ENCODE results near the gene WHRN.
A peak's percentile ranks its signal among the peaks of the same experiment; 100 is the strongest.

The WHRN gene

DNA sequence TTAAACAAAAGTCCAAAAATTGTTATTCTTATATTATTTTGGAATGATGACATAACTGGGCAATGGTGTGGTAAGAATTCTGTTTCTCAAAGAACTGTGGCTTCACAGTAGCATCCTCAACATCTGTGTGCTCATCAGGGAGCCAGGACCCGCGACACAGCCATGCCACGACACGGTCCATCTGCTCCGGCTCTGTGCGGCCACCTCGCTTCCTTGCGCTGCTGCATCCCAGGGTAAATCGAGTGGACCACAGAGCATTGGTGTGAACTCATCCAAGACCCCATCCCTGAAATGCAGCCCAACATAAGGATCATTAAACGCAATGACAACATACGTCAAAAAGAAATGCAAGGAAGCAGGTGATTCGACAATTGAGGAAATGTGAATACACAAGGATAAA lies 15.3 kb downstream of the WHRN start:
- no peak for DNase-seq

GRCh38 chr9:114488398-114489129 lies 16.7 kb downstream of the WHRN start:
- no peak for DNase-seq

DNA sequence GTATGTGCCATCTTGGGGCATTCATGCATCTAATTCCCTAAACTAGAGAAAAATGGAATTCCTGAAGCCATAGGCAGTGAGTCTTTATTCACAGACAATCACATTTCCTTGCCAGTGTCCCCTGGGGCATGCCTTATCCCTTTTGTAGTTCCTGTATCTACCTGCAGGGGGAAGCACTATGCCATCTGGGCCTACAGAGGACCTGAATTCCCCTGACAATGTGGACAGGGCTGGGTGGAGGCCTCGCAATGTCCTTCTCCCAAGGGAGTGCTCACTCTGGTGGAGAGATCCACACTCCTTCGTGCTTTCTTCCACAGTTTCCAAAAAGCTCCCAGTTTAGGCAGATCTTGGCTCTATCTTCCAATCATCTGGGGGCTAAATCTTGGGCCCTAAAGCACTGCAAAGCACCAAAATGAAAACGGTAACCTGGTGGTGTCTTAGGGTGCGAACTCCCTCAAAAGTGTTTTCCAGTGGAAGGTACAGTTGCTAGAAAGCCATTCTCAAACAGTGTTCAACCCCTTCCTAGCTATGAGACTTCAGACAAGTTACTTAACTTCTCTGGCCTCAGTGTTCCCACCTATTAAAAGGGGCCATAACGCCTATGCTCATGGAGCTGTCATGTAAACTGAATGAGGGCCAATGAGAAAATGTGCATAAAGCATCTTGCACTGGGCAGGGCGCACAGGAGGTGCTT lies 17.5 kb downstream of the WHRN start:
- DNase-seq = peak; percentile 64

- no peak for DNase-seq
Measured at GRCh38 chr9:114486205-114486963, 18.9 kb downstream of the WHRN start.

DNA sequence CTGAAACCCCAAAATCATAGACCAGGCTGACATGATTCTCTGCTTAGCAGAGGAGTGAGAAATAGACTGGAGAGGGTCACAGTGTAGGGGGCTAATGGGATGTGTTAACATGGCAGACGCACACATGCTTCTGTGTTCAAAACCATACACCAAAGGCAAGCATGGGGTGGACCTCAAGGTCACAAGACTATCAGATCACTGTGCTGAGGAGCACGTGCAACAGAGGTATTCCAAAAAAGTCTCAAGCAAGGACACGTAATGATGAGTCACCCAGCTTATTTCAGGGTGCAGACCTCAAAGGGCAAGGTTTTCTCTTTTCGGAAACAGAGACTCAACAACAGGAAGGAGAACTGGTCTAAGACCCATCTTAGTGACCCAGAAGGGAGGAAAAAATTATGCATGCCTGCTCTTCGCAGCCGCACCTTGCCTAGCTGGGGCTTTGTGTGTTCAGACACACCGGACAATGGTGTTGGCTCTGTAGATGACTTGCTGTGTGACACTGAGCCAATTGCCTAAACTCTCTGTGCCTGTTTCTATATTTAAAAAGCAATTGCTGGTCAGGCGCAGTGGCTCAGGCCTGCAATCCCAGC lies 20.3 kb downstream of the WHRN start:
- no peak for DNase-seq

- no peak for DNase-seq
Measured at GRCh38 chr9:114484215-114484853, 20.9 kb downstream of the WHRN start.

DNA sequence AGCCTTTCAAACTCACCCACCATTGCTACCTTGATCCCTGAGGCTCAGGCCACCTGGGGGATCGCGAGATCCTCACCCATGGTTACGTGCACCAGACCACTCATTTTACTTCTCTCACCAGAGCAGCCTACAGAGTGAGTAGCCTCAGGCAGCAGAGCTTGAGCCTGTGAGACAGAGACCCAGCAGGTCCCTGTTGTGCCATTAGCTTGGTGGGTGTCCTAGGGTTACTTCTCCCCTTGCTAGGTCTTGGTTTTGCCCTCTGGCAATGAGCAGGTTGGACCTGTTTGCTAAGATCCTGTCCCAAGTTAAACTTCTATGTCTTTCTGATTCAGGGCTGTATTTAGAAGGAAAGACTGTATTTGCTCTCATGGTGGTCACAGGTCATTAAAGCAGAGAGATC lies 21.8 kb downstream of the WHRN start:
- DNase-seq = no peak

DNA sequence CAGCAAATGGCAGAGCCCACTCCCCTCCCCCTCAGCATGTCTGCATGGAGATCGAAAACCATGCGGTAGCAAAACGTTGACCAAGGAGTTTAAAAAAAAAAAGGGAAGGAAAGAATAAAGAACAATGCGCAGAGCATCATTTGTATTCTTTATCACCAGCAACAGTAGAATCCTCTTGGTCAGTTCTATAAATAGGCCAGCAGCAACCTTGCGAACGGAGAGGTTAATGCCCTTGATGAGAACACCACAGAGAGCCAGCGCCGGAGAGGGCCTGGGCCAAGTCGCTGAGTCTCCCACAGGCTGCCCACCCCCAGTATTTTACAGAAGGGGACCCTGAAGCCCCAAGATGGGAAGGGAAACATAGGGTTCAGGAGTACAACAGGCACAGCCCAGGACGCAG lies 22.7 kb downstream of the WHRN start:
- no peak for DNase-seq

DNA sequence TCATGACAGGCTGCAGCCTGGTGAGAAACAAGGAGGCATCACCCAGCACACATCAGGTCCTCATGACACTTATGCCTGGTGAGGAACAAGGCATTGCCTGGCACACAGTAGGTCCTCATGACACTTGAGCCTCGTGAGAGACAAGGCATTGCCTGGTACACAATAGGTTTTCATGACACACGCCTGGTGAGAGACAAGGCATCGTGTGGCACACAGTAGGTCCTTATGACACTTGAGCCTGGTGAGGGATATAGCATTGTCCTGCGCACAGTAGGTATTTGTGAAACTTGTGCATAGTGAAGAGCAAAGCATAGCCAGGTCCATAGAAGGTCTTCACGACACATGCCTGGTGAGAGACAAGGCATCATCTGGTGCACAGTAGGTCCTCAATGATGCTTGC lies 23.5 kb downstream of the WHRN start:
- no peak for DNase-seq

- DNase-seq = no peak
Measured at GRCh38 chr9:114480746-114481435, 24.4 kb downstream of the WHRN start.

DNA sequence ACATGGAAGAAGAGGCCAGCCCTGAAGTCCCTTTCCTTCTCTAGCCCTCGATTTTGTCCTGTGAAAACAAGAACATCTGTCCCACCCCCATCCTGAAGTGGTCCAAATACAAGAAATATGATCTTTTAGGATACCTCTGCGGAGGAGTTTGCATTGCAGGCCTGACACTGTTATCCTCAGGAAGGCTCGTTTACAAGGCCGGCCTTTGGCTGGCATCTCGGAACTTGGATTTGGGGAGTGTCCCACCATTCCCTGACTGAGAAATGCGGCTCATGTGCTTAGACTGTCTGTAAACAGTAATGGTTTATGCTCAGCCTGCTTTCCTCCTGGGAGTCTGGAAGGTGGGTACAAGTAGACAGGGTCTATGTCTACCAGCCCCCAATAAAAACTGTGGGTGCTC lies 26.4 kb downstream of the WHRN start:
- no peak for DNase-seq

- DNase-seq = no peak
Measured at GRCh38 chr9:114478459-114478858, 26.8 kb downstream of the WHRN start.

- DNase-seq = no peak
Measured at GRCh38 chr9:114477642-114478041, 27.6 kb downstream of the WHRN start.

GRCh38 chr9:114476891-114477469 lies 28.3 kb downstream of the WHRN start:
- DNase-seq = no peak

DNA sequence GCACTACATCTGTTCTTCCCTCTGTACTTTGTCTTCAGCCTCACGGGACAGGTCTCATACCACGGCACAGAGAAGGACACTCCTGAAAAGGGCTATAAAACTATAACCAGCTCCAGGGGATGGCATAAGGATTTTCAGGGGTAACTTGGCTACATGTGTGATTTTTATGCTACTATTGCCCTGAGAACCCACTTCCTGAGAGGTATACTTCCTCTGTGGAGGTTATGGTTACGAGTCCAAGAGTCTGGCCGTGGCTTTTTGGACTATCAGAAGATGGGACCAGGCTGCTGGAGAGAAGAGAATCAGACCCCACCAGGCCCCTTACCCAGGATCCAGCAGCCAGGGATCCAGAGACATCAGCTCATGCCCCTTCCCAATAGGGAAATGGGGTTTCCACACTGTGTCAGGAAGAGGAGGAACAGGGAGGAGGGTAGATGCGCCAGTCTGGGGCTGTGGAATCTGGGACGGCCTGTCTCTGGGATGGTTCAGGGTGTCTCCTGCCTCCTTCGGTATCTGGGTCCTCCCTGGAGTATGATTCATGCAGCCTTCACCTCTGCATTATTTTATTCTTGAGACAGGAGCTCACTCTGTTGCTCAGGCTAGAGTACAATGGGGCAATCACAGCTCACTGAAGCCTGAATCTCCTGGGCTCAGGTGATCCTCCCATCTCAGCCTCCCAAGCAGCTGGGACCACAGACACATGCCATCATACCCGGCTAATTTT lies 29.7 kb downstream of the WHRN start:
- no peak for DNase-seq

DNA sequence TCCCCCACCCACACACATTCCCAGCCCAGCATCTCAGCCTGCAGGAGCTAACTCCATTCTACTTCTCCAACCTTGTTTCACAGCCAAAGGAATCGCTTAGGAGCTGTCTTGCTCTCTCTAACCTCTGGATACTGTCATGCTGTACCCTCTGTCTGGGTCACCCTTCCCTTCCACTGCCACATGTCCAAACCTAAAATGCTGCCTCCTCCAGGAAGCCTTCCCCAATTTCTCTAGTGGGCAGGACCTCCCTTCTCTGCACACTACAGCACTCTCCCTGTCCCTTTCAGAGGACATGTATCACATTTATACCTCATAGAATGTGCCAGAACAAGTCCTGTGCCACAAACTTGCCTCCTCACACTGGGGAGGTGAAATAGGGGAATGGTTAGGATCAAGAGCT lies 30.8 kb downstream of the WHRN start:
- no peak for DNase-seq

DNA sequence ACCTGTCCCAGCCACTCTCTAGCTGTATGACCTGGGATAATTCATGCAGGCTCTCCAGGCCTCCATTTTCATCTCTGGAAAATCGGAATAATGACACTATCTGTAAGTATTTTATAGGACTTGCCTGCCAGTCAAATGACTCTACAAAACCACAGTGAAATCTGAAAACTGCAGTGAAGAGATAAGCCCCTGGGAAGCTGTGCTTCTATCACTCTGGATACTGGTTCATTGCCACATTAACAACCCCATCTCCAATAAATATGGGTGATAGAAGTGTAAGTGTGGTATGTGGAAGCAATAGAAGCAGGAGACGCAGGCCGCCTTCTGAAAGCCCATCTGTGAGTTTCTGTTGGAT lies 31.8 kb downstream of the WHRN start:
- DNase-seq = no peak

- DNase-seq = no peak
Measured at GRCh38 chr9:114472765-114473446, 32.4 kb downstream of the WHRN start.

- DNase-seq = no peak
Measured at GRCh38 chr9:114471157-114471556, 34.1 kb downstream of the WHRN start.

GRCh38 chr9:114470581-114470980 lies 34.7 kb downstream of the WHRN start:
- DNase-seq = no peak

DNA sequence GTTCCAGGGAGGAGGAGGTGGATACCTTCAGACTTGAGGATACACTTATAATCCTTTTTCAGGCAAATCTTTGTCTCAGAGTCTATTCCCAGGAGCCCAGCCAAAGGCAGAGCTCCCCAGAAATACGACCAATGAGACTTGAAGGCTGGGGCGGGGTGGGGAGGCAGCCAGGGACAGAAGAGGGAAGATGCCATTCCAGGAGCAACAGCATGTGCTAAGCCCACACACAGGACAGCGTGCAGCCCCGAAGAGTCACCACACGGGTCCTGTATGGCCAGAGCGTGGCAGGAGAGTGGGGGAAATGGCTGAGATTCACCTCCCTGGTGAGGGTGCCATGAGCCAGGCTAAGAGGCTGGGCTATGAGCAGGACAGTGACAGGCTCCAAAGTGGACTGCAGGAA lies 35.2 kb downstream of the WHRN start:
- no peak for DNase-seq

Measured in NCI-H1092 (cell line).